Fibroblast of the aortic adventitia (primary cell): ENCODE data around the gene THAP12. TPM values are rescaled to one million over a fixed set of nuclear protein-coding genes. Genes with fewer than 3 reads are reported as not detected.

Source experiments
- DNase-seq: peaks from one replicate; pipeline ENCODE4 v3.0.0-alpha.2; 2010; ENCODE audit warnings: low read depth
- H3K4me3 ChIP-seq: 2 replicates; pipeline ENCODE4 v1.5.1; 2011; ENCODE audit warnings: low read depth, mild to moderate bottlenecking, control low read depth, low read length, moderate library complexity
- total RNA-seq: library from RNA; depleted of rRNA; stranded (reverse); fragments of >200 nt; gene quantifications from 2 replicates; pipeline ENCODE4 v1.2.3, GENCODE V29; 2012; ENCODE audit warnings: low replicate concordance
- TF ChIP-seq, protein P1 (sequence below): IDR thresholded peaks from 2 replicates; pipeline ENCODE4 v1.5.1; 2011; ENCODE audit warnings: mild to moderate bottlenecking, low read length, control low read depth, inconsistent platforms; ENCODE audit not compliant: insufficient read depth

Gene THAP12
- total RNA-seq, 1 donor: 55.5 TPM

- TF ChIP-seq, protein P1, sequence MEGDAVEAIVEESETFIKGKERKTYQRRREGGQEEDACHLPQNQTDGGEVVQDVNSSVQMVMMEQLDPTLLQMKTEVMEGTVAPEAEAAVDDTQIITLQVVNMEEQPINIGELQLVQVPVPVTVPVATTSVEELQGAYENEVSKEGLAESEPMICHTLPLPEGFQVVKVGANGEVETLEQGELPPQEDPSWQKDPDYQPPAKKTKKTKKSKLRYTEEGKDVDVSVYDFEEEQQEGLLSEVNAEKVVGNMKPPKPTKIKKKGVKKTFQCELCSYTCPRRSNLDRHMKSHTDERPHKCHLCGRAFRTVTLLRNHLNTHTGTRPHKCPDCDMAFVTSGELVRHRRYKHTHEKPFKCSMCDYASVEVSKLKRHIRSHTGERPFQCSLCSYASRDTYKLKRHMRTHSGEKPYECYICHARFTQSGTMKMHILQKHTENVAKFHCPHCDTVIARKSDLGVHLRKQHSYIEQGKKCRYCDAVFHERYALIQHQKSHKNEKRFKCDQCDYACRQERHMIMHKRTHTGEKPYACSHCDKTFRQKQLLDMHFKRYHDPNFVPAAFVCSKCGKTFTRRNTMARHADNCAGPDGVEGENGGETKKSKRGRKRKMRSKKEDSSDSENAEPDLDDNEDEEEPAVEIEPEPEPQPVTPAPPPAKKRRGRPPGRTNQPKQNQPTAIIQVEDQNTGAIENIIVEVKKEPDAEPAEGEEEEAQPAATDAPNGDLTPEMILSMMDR: no peak
- DNase-seq: no peak
- no peak overlapping the region for H3K4me3 ChIP-seq
These were observed 15.8 kb downstream of the THAP12 start for GRCh38 chr11:76365038-76365679.

GRCh38 chr11:76362716-76363115 is 18.2 kb downstream of the THAP12 start:
- TF ChIP-seq, protein P1: no peak
- DNase-seq: no peak
- no peak overlapping the region for H3K4me3 ChIP-seq

DNA sequence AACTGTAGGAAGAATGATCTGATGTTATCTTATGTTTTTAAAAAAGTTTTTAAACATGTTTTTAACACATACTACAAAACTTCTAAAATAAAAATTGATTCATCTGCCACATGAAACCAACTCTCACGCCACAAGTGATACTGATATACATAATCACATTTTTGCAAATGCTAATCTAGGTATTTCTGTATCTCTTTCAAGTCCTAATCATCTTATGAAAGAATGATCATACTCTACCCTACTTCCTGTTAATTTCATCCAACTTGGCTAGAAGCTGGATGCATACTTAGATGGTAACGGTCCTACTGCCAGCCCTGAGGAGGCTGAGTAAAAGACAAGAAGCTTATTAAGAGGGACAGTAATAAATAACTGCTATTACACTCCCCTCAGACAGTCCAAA is 19.2 kb downstream of the THAP12 start:
- TF ChIP-seq, protein P1: no peak
- no peak overlapping the region for H3K4me3 ChIP-seq
- no peak for DNase-seq

DNA sequence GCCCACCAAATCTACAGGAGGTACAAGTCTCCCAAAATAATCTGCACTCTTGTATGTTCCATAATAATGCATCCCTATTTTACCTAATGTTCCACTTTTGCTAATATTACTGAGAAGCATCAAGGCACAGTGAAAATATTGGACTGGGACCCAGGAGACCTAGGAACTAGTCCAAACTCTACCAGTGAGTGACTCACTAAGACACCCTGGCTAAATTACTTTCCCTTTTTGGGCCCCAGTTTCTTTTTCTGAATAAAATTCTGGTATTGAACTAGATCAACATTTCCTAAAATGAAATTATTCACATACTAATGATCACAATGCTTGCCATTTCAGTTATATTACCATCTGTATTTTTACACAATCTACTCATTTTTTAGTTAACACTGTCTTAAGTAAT is 19.6 kb downstream of the THAP12 start:
- no peak overlapping the region for H3K4me3 ChIP-seq
- TF ChIP-seq, protein P1: no peak
- peak; percentile 45 for DNase-seq

DNA sequence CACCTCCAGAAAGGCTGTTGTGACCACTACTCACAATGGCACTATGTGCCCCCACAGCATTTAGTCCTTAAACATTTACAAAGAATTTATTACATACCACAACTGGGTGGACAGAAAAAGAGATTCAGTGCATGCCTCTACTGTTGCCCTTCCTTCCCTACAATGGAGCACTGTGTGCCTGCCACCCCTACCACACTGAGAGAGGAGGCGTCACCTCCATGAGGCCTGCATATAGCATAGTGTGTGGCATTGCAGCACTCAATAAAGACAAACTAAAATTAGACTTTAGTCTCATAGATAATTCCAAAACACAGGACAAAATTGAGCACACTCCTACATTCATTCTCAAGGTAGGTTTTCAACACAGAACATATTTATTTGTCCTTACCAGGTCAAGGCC is 25.8 kb downstream of the THAP12 start:
- TF ChIP-seq, protein P1: no peak
- no peak for DNase-seq
- H3K4me3 ChIP-seq: no peak overlapping the region

DNA sequence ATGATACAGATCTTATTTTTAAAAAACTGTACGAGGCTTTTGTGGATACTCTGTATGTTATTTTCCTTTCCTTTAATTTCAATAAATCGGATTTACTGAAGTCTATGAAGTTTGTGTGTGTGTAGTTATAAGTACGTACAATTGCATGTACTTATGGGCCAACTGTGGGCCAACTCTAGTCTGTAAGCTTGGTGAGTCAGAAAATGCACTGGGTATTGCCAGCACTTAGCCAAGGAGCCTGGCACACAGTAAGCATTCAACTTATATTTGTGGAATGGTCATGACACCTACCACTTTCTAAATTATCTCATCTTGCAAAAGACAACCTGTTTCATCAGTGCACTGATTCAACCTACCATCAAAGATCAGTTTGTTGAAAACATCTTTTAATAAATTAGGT is 32.6 kb downstream of the THAP12 start:
- no peak overlapping the region for H3K4me3 ChIP-seq
- TF ChIP-seq, protein P1: no peak
- DNase-seq: no peak

DNA sequence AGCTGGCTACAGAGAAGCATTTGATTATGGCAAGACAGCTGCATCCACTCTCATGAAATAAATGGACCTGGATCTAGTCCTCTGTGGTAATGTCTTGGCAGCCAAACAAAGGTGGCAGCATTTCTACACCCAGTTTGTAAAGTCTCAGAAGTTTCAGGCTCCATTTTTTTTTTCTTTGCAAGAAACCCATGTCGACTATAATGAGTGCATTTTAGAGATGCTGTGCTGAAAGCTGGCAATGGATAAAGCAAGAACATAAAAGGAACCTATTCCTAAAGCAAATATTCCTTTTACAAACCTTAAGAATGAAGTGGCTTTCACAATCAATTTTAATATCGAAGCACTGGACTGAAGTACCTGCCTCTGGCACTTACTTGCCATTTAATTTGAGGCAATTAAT is 33.5 kb downstream of the THAP12 start:
- no peak overlapping the region for H3K4me3 ChIP-seq
- DNase-seq: peak; percentile 70
- TF ChIP-seq, protein P1: no peak
